HG03558 (cell line): ENCODE measurements around the gene CD34.

Experiments
- ATAC-seq: cut with Tn5 transposase; IDR thresholded peaks from one replicate; pipeline ENCODE4 v1.9.1; 2021; ENCODE audit warnings: moderate number of reproducible peaks; ENCODE audit not compliant: unreplicated experiment; ENCODE audit errors: extremely low read depth

Gene CD34

GRCh38 chr1:207902566-207902965 lies 8.4 kb downstream of the CD34 start:
- ATAC-seq, result no peak

- no peak for ATAC-seq
Measured at GRCh38 chr1:207901041-207901653, 9.8 kb downstream of the CD34 start.

- no peak for ATAC-seq
Measured at GRCh38 chr1:207898836-207899235, 12.1 kb downstream of the CD34 start.

GRCh38 chr1:207898260-207898659 lies 12.7 kb downstream of the CD34 start:
- no peak for ATAC-seq

GRCh38 chr1:207897188-207897587 lies 13.7 kb downstream of the CD34 start:
- ATAC-seq, result no peak

GRCh38 chr1:207896547-207896946 lies 14.4 kb downstream of the CD34 start:
- no peak for ATAC-seq

GRCh38 chr1:207894704-207895103 lies 16.2 kb downstream of the CD34 start:
- ATAC-seq, result no peak

- ATAC-seq, result no peak
Measured at GRCh38 chr1:207893737-207894582, 17.0 kb downstream of the CD34 start.

- no peak for ATAC-seq
Measured at GRCh38 chr1:207892764-207893163, 18.2 kb downstream of the CD34 start.

GRCh38 chr1:207891148-207891547 lies 19.8 kb downstream of the CD34 start:
- ATAC-seq, result no peak

- no peak for ATAC-seq
Measured at GRCh38 chr1:207890136-207890738, 20.7 kb downstream of the CD34 start.

- ATAC-seq, result no peak
Measured at GRCh38 chr1:207888652-207889051, 22.3 kb downstream of the CD34 start.

- ATAC-seq, result no peak
Measured at GRCh38 chr1:207887542-207888201, 23.3 kb downstream of the CD34 start.

- no peak for ATAC-seq
Measured at GRCh38 chr1:207886227-207886626, 24.7 kb downstream of the CD34 start.

- no peak for ATAC-seq
Measured at GRCh38 chr1:207885129-207886032, 25.5 kb downstream of the CD34 start.

GRCh38 chr1:207884266-207885029 lies 26.5 kb downstream of the CD34 start:
- no peak for ATAC-seq

- ATAC-seq, result no peak
Measured at GRCh38 chr1:207883660-207884250, 27.2 kb downstream of the CD34 start.

- no peak for ATAC-seq
Measured at GRCh38 chr1:207883104-207883651, 27.7 kb downstream of the CD34 start.
